K562 (cell line): ENCODE results near the gene VAMP8. TPM values are rescaled to one million over a fixed set of nuclear protein-coding genes. Genes with fewer than 3 reads are reported as not detected.
A peak's percentile ranks its signal among the peaks of the same experiment; 100 is the strongest.

Source experiments
- ATAC-seq: fragments of 200-7000 bp; cut with Tn5 transposase; 3 replicates; pipeline ENCODE4 v1.9.1; 2020; ENCODE audit warnings: moderate library complexity
- BruUV-seq: library from RNA; stranded (reverse); fragments of 400-500 nt; replicated peaks from 2 replicates; lab custom pipeline; 2021; lab: Mats Ljungman, UMichigan
- CTCF ChIA-PET: fragments of 300-600 bp; formaldehyde crosslinking; extraction: SDS; loops from one replicate; lab custom pipeline; 2021; ENCODE audit warnings: low intra/inter-chr PET ratio; lab: Yijun Ruan, JAX
- POLR2A ChIA-PET: fragments of 300-600, 350-650 bp; sonication (Branson Sonifier 250); formaldehyde crosslinking; extraction: SDS; loops from one replicate; lab custom pipeline; 2021; ENCODE audit warnings: antibody characterized with exemption, inconsistent platforms; lab: Yijun Ruan, JAX
- DNase-seq, 4 experiments: peaks; one replicate each; pipeline versions ENCODE4 v3.0.0 to v3.0.0-alpha.2; 2011 to 2018; ENCODE audit warnings: low spot score in 3 of 4, mixed read lengths in 3 of 4; ENCODE audit errors: extremely low read depth in 1 of 4
- FAIRE-seq: peaks from 2 replicates; lab custom pipeline; 2011; peaks lifted over from hg19 to GRCh38; lab: Jason Lieb, UNC
- H2AFZ ChIP-seq: 2 replicates; pipeline ENCODE4 v1.6.0; 2011; ENCODE audit warnings: low read depth, low read length, control low read depth, inconsistent platforms
- H3K27ac ChIP-seq: fragments of 200-600 bp; 3 replicates; pipeline ENCODE4 v1.8.0; 2011; ENCODE audit warnings: low read depth, mild to moderate bottlenecking, control low read depth, inconsistent platforms, low read length, moderate library complexity, mixed read lengths; ENCODE audit errors: extremely low read depth
- H3K27me3 ChIP-seq, 2 experiments: fragments of 300-600 bp in 1 of 2; 2 replicates in 1 of 2; 3 replicates in 1 of 2; pipeline versions ENCODE4 v1.6.0 to v1.8.0; 2011; ENCODE audit warnings: inconsistent platforms in 2 of 2, low read length in 2 of 2, mild to moderate bottlenecking in 1 of 2, mixed read lengths in 1 of 2, moderate library complexity in 1 of 2; ENCODE audit not compliant: control insufficient read depth in 2 of 2, insufficient read depth in 2 of 2
- H3K36me3 ChIP-seq: fragments of 300-600 bp; 3 replicates; pipeline ENCODE4 v1.8.0; 2011; ENCODE audit warnings: mild to moderate bottlenecking, low read length, inconsistent platforms; ENCODE audit not compliant: control insufficient read depth, insufficient read depth
- H3K4me1 ChIP-seq, 2 experiments: fragments of 200-600 bp in 1 of 2; replicated peaks in 1 of 2; 2 replicates in 1 of 2; 3 replicates in 1 of 2; pipeline versions ENCODE4 v1.5.1 to v1.8.0; 2011; ENCODE audit warnings: inconsistent platforms in 2 of 2, low read length in 2 of 2, mild to moderate bottlenecking in 1 of 2, mixed read lengths in 1 of 2, moderate library complexity in 1 of 2; ENCODE audit not compliant: control insufficient read depth in 2 of 2, insufficient read depth in 2 of 2
- H3K4me2 ChIP-seq: 2 replicates; pipeline ENCODE4 v1.6.1; 2011; ENCODE audit warnings: low read length, control low read depth, inconsistent platforms, mixed read lengths; ENCODE audit not compliant: insufficient read depth
- H3K4me3 ChIP-seq: fragments of 200-600 bp; sonication (generic), shearing (Covaris generic); 2 replicates; pipeline ENCODE4 v1.5.1; 2016; ENCODE audit warnings: control low read depth, inconsistent platforms
- H3K79me2 ChIP-seq: fragments of 200-600 bp; 3 replicates; pipeline ENCODE4 v1.8.0; 2011; ENCODE audit warnings: low read length, inconsistent platforms; ENCODE audit not compliant: control insufficient read depth, insufficient read depth
- H3K9ac ChIP-seq, 2 experiments: 2 replicates each; pipeline versions ENCODE4 v1.6.0 to v1.6.1; 2011; ENCODE audit warnings: low read depth in 2 of 2, low read length in 2 of 2, control low read depth in 1 of 2, inconsistent platforms in 1 of 2, mild to moderate bottlenecking in 1 of 2, mixed read lengths in 1 of 2; ENCODE audit not compliant: insufficient read depth in 1 of 2
- H3K9me1 ChIP-seq: one replicate; pipeline ENCODE4 v1.6.0; 2011; ENCODE audit warnings: inconsistent platforms, mild to moderate bottlenecking, low read length, moderate library complexity; ENCODE audit not compliant: control insufficient read depth, insufficient read depth
- H3K9me3 ChIP-seq: replicated peaks from 2 replicates; pipeline ENCODE4 v1.5.1; 2011; ENCODE audit warnings: low read depth, low read length, inconsistent platforms; ENCODE audit not compliant: control insufficient read depth, insufficient read depth
- H4K20me1 ChIP-seq: replicated peaks from 2 replicates; pipeline ENCODE4 v1.6.1; 2011; ENCODE audit warnings: low read length, inconsistent platforms, mixed read lengths; ENCODE audit not compliant: control insufficient read depth, insufficient read depth
- POLR2A ChIP-seq: fragments of 450-650 bp; conservative IDR thresholded peaks from 2 replicates; pipeline ENCODE4 v1.6.1; 2016
- POLR2G ChIP-seq: fragments of 200-400 bp; formaldehyde crosslinking; IDR thresholded peaks from 2 replicates; pipeline ENCODE4 v1.6.1; 2017; ENCODE audit warnings: low read depth, mild to moderate bottlenecking, antibody characterized with exemption, low read length, moderate library complexity
- RBFOX2 ChIP-seq: fragments of 200-400 bp; formaldehyde crosslinking; IDR thresholded peaks from 2 replicates; pipeline ENCODE4 v1.6.1; 2017; ENCODE audit warnings: low read depth, mild to moderate bottlenecking, low read length, moderate library complexity
- SUPT5H ChIP-seq: fragments of 450-650 bp; IDR thresholded peaks from 2 replicates; pipeline ENCODE4 v1.6.1; 2016
- TCF3 ChIP-seq: sonication (generic); formaldehyde crosslinking; IDR thresholded peaks from 2 replicates; pipeline ENCODE4 v1.4.0; 2020; ENCODE audit warnings: mild to moderate bottlenecking, missing genetic modification reagents
- ZNF121 ChIP-seq: sonication (generic); formaldehyde crosslinking; conservative IDR thresholded peaks from 2 replicates; pipeline ENCODE4 v1.8.0; 2022; ENCODE audit warnings: missing genetic modification reagents
- WGBS: fragments of 100-300 bp; shearing (Covaris generic); methylation state at CpG from one replicate; pipeline ENCODE4 v1.1.6; 2016; ENCODE audit warnings: low coverage, mixed read lengths; ENCODE audit not compliant: insufficient coverage; ENCODE audit errors: missing lambda C conversion rate; 5-methylcytosine and 5-hydroxymethylcytosine counted together
- in situ Hi-C: fragments of 300-500 bp; cut with MboI; formaldehyde crosslinking; loops from 4 replicates; pipeline ENCODE4 v1.15.0; 2018; ENCODE audit warnings: inconsistent platforms, mixed read lengths
- intact Hi-C: fragments of 100-400 bp; cut with micrococcal nuclease; formaldehyde crosslinking; loops from 2 replicates; pipeline ENCODE4 v1.14.2; 2022
- polyA plus RNA-seq, 8 experiments: library from polyadenylated mRNA; depleted of rRNA in 4 of 8; stranded (reverse) in 5 of 8; unstranded in 3 of 8; fragments of >200 nt; fragmentation: Nextera tagmentation in 2 of 8; fragmentation: Illumina TruSeq in 1 of 8; extraction: Ambion mirVana in 2 of 8; extraction: Trizol in 1 of 8; gene quantifications; 2 replicates each; pipeline versions ENCODE4 v1.2.1 to v1.2.3, GENCODE V29; 2011 to 2014; ENCODE audit warnings: inconsistent platforms in 1 of 8, missing spikeins in 1 of 8
- total RNA-seq, 7 experiments: library from RNA; depleted of rRNA in 6 of 7; stranded (reverse); fragments of >200 nt in 6 of 7; fragmentation: Illumina TruSeq in 2 of 7; extraction: Trizol in 2 of 7; gene quantifications; 2 replicates each; pipeline versions ENCODE4 v1.2.1 to v1.2.3, GENCODE V29; 2011 to 2021; ENCODE audit warnings: low replicate concordance in 1 of 7

The VAMP8 gene
- total and polyA plus RNA-seq, 9 of the 15 experiments (the other 6 are each of a cell fraction or from before 2014, with no cell fraction given): 107 to 571 (median 248) TPM

- no peak for FAIRE-seq
- no peak for DNase-seq
- H3K4me1 ChIP-seq: peaks cover 14 to 48% of the 10 kb centered on the region in 2 experiments; a peak in 4 of 5 replicates
- no peak for ATAC-seq
- intact Hi-C loops: loop anchor here (5.0 kb wide), 1 partner anchor 177 kb away; no protein-coding TSS in a partner anchor
- TF ChIP-seq TCF3 (CRISPR knock-in tag) (no peak), ZNF121 (CRISPR knock-in tag) (no peak), SUPT5H (peak; percentile 37; the same call in 1 of the 2 replicates), POLR2G (peak; percentile 70), RBFOX2 (peak; percentile 66), POLR2A (peak; percentile 43)
- no peak overlapping the region for H3K4me2 ChIP-seq
- CTCF ChIA-PET: no interaction called here
- H3K27me3 ChIP-seq: no peaks in the 10 kb centered on the region
- no TSS peak for BruUV-seq
- H3K9me1 ChIP-seq: no peaks in the 10 kb centered on the region
- peaks cover 45% of the 10 kb centered on the region for H3K79me2 ChIP-seq
- H4K20me1 ChIP-seq: no peaks in the 10 kb centered on the region
- 77% methylated on average over 14 of the region's 17 CpGs for WGBS
- H2AFZ ChIP-seq: no peak overlapping the region
- no peak overlapping the region for H3K27ac ChIP-seq
- POLR2A ChIA-PET: interaction anchor here (0.9 to 4.5 kb wide), 9 partner anchors 9 to 211 kb away, joined by 3 to 25 read pairs (median 4); partner anchors contain the start of genes C2orf68, MAT2A and VAMP8
- in situ Hi-C loops: no loop called here
- no peak overlapping the region for H3K4me3 ChIP-seq
- H3K9ac ChIP-seq: peak overlapping the region in 1 of 2 experiments; percentile 46; a peak in 2 of 4 replicates
- peaks cover 31% of the 10 kb centered on the region; the same call in 2 of the 3 replicates for H3K36me3 ChIP-seq
- H3K9me3 ChIP-seq: no peaks in the 10 kb centered on the region
These were observed 22.3 kb downstream of the VAMP8 start for GRCh38 chr2:85599468-85600234.
